Caco-2 (cell line): ENCODE data around the gene WDR20. TPM values are rescaled to one million over a fixed set of nuclear protein-coding genes. Genes with fewer than 3 reads are reported as not detected.
A peak's percentile ranks its signal among the peaks of the same experiment; 100 is the strongest.

ENCODE experiments used
- BruUV-seq: library from RNA; stranded (reverse); fragments of 400-500 nt; replicated peaks from 2 replicates; lab custom pipeline; 2021; lab: Mats Ljungman, UMichigan
- CTCF ChIA-PET: fragments of 300-600 bp; sonication (Branson Sonifier 250); formaldehyde crosslinking; loops from one replicate; lab custom pipeline; 2022; ENCODE audit warnings: antibody characterized with exemption; lab: Charles Lee
- POLR2A ChIA-PET: fragments of 300-600 bp; sonication (Branson Sonifier 250); formaldehyde crosslinking; loops from one replicate; lab custom pipeline; 2022; ENCODE audit warnings: antibody characterized with exemption; lab: Charles Lee
- DNase-seq, 2 experiments: peaks; one replicate each; pipeline versions ENCODE4 v3.0.0 to v3.0.0-alpha.2; 2020 to 2022
- H3K27me3 ChIP-seq: replicated peaks from 2 replicates; pipeline ENCODE4 v1.6.0; 2011; ENCODE audit warnings: low read length; ENCODE audit not compliant: control insufficient read depth, insufficient read depth
- H3K36me3 ChIP-seq: 2 replicates; pipeline ENCODE4 v1.5.1; 2011; ENCODE audit warnings: low read length; ENCODE audit not compliant: control insufficient read depth, insufficient read depth
- H3K4me1 ChIP-seq: fragments of 250-450 bp; sonication (Bioruptor Pico); 2 replicates; pipeline ENCODE4 v1.5.1; 2020; ENCODE audit warnings: mild to moderate bottlenecking
- H3K4me3 ChIP-seq: 2 replicates; pipeline ENCODE4 v1.5.1; 2011; ENCODE audit warnings: low read depth, mild to moderate bottlenecking, control low read depth, low read length
- H3K9me3 ChIP-seq: fragments of 250-450 bp; sonication (Bioruptor Pico); 2 replicates; pipeline ENCODE4 v1.5.1; 2020; ENCODE audit warnings: mild to moderate bottlenecking, moderate library complexity
- H3K27ac Mint-ChIP-seq: one replicate; pipeline ENCODE4 v1.8.0; 2022; ENCODE audit warnings: mixed read lengths; ENCODE audit not compliant: unreplicated experiment
- H3K27me3 Mint-ChIP-seq: one replicate; pipeline ENCODE4 v1.8.0; 2022; ENCODE audit warnings: mixed read lengths; ENCODE audit not compliant: insufficient read depth, unreplicated experiment
- H3K36me3 Mint-ChIP-seq: one replicate; pipeline ENCODE4 v1.8.0; 2022; ENCODE audit warnings: mild to moderate bottlenecking, mixed read lengths; ENCODE audit not compliant: insufficient read depth, unreplicated experiment
- H3K4me1 Mint-ChIP-seq: one replicate; pipeline ENCODE4 v1.8.0; 2022; ENCODE audit warnings: low read depth, mixed read lengths; ENCODE audit not compliant: unreplicated experiment
- H3K4me3 Mint-ChIP-seq: one replicate; pipeline ENCODE4 v1.8.0; 2022; ENCODE audit warnings: mild to moderate bottlenecking, moderate library complexity, mixed read lengths; ENCODE audit not compliant: unreplicated experiment
- H3K9me3 Mint-ChIP-seq: one replicate; pipeline ENCODE4 v1.8.0; 2022; ENCODE audit warnings: mixed read lengths; ENCODE audit not compliant: unreplicated experiment
- CTCF ChIP-seq, 2 experiments: fragments of 200-600 bp in 1 of 2; IDR thresholded peaks; 1 replicate in 1 of 2; 2 replicates in 1 of 2; pipeline versions ENCODE4 v1.5.1 to v1.8.0; 2011 to 2022; ENCODE audit warnings: antibody characterized with exemption in 1 of 2, control low read depth in 1 of 2, inconsistent platforms in 1 of 2, low read depth in 1 of 2, low read length in 1 of 2, mild to moderate bottlenecking in 1 of 2, moderate library complexity in 1 of 2; ENCODE audit not compliant: insufficient read depth in 1 of 2, severe bottlenecking in 1 of 2, unreplicated experiment in 1 of 2
- intact Hi-C: fragments of 100-400 bp; cut with micrococcal nuclease; formaldehyde crosslinking; loops from one replicate; pipeline ENCODE4 v1.10.0; 2022; ENCODE audit not compliant: unreplicated experiment
- total RNA-seq: library from RNA; stranded (reverse); gene quantifications from 2 replicates; pipeline ENCODE4 v1.2.3, GENCODE V29; 2022

Gene WDR20
- total RNA-seq, 1 experiment from 2014 or later = 32.5 TPM

GRCh38 chr14:102154121-102154520 is 14.4 kb downstream of the WDR20 start:
- H3K4me1 Mint-ChIP-seq = peaks cover 13% of the 10 kb centered on the region
- intact Hi-C loops = no loop called here
- ChIA-PET POLR2A (no interaction called here), CTCF (no interaction called here)
- BruUV-seq = no TSS peak
- no peak for DNase-seq
- H3K4me3 ChIP-seq = no peak overlapping the region
- peaks cover 28% of the 10 kb centered on the region for H3K36me3 Mint-ChIP-seq
- H3K4me3 Mint-ChIP-seq = no peak overlapping the region
- H3K4me1 ChIP-seq = peaks cover 20% of the 10 kb centered on the region
- no peaks in the 10 kb centered on the region for H3K9me3 Mint-ChIP-seq
- H3K27me3 ChIP-seq = no peaks in the 10 kb centered on the region
- TF ChIP-seq CTCF (IDR thresholded peaks at IDR 0.05; ENCODE audit: insufficient read depth in 1 of 2, low read depth in 1 of 2, low read length in 1 of 2, severe bottlenecking in 1 of 2, unreplicated experiment in 1 of 2) = no peak
- no peaks in the 10 kb centered on the region for H3K9me3 ChIP-seq
- H3K27ac Mint-ChIP-seq = no peak overlapping the region
- H3K36me3 ChIP-seq = peaks cover 2% of the 10 kb centered on the region; the same call in 1 of the 2 replicates
- H3K27me3 Mint-ChIP-seq = no peaks in the 10 kb centered on the region

GRCh38 chr14:102154821-102155549 is 15.3 kb downstream of the WDR20 start:
- H3K4me3 Mint-ChIP-seq = peak overlapping the region; percentile 29
- no peaks in the 10 kb centered on the region for H3K27me3 ChIP-seq
- no peaks in the 10 kb centered on the region for H3K27me3 Mint-ChIP-seq
- peaks cover 20% of the 10 kb centered on the region for H3K4me1 ChIP-seq
- H3K36me3 Mint-ChIP-seq = peaks cover 28% of the 10 kb centered on the region
- ChIA-PET CTCF (no interaction called here), POLR2A (interaction anchor here (0.7 kb wide), 1 partner anchor 176 kb away, joined by 4 read pairs; no protein-coding TSS in a partner anchor)
- intact Hi-C loops = no loop called here
- BruUV-seq = no TSS peak
- H3K9me3 ChIP-seq = no peaks in the 10 kb centered on the region
- no peaks in the 10 kb centered on the region for H3K9me3 Mint-ChIP-seq
- H3K36me3 ChIP-seq = peaks cover 2% of the 10 kb centered on the region; the same call in 1 of the 2 replicates
- peaks cover 13% of the 10 kb centered on the region for H3K4me1 Mint-ChIP-seq
- peak overlapping the region; percentile 29 for H3K27ac Mint-ChIP-seq
- no peak overlapping the region for H3K4me3 ChIP-seq
- peak in 1 of 2 experiments; percentile 11 for DNase-seq
- TF ChIP-seq CTCF (IDR thresholded peaks at IDR 0.05; ENCODE audit: insufficient read depth in 1 of 2, low read depth in 1 of 2, low read length in 1 of 2, severe bottlenecking in 1 of 2, unreplicated experiment in 1 of 2) = no peak

- H3K4me1 ChIP-seq = peaks cover 16% of the 10 kb centered on the region
- H3K9me3 Mint-ChIP-seq = no peaks in the 10 kb centered on the region
- ChIA-PET POLR2A (no interaction called here), CTCF (no interaction called here)
- no peak overlapping the region for H3K4me3 Mint-ChIP-seq
- intact Hi-C loops = no loop called here
- H3K27me3 ChIP-seq = no peaks in the 10 kb centered on the region
- H3K4me1 Mint-ChIP-seq = peaks cover 13% of the 10 kb centered on the region
- no peak for TF ChIP-seq CTCF (IDR thresholded peaks at IDR 0.05; ENCODE audit: insufficient read depth in 1 of 2, low read depth in 1 of 2, low read length in 1 of 2, severe bottlenecking in 1 of 2, unreplicated experiment in 1 of 2)
- no peak overlapping the region for H3K27ac Mint-ChIP-seq
- no peak overlapping the region for H3K4me3 ChIP-seq
- H3K36me3 Mint-ChIP-seq = peaks cover 16% of the 10 kb centered on the region
- BruUV-seq = no TSS peak
- H3K27me3 Mint-ChIP-seq = no peaks in the 10 kb centered on the region
- peaks cover 2% of the 10 kb centered on the region; the same call in 1 of the 2 replicates for H3K36me3 ChIP-seq
- no peak for DNase-seq
- H3K9me3 ChIP-seq = no peaks in the 10 kb centered on the region
Observed at GRCh38 chr14:102157346-102157745, 17.6 kb downstream of the WDR20 start.
